ENCODE results near the gene MCHR1.
"Not testable (repeated sequence)": the region's sequence is repeated elsewhere in the genome, so short reads cannot be mapped to it uniquely, and the experiment has no call there.

Gene MCHR1

DNA sequence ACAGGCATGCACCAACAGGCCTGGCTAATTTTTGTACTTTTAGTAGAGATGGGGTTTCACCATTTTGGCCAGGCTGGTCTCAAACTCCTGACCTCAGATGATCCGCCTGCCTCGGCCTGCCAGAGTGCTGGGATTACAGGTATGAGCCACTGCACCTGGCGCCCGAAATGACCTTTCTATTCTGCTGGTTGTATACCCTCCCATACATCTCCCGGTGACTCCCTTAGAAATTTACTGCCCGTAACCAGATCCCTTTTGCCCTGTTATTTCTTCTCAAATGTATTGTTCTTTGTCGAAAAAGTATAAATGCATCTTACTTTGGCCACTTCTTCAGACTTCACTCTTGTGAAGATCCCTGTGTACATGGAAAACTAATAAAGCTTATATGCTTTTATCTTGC lies 22.0 kb downstream of the MCHR1 start:
- no peak for FAIRE-seq

DNA sequence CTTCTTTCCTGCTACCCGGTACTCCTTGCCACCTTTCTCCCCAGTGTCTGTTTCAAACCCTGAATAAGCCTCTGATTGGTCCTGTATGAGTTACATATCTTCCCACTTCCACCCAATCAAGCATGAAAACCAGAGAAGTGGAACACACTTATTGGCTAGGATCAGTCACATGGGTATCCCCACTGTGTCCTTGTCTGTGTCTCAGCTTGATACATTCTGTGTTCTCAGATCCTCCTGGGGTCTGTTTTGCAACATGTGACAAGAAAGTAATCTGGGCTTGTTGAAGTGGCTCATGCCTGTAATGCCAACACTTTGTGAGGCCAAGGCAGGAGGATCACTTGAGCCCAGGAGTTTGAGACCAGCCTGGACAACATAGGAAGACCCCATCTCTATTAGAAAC lies 23.9 kb downstream of the MCHR1 start:
- no peak for FAIRE-seq

DNA sequence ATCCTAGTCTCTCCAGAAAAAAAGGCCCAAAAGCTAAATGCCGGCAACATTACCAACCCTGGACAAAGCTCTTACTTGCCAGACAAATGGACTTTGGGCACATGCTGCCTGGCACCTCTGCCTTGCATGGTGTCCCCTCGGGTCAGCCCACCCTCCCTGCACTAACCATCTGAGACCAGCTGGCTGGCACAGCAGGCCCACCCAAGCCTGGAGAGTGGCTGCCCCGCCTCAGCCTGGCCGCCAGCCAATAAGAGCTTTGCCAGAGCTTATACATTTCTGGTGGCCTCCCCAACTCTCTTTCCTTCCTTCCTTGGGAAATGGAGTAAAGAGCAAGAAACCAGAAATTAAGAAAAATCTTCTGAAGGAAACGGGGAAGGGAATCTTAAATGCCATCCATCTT lies 24.5 kb downstream of the MCHR1 start:
- no peak for FAIRE-seq

DNA sequence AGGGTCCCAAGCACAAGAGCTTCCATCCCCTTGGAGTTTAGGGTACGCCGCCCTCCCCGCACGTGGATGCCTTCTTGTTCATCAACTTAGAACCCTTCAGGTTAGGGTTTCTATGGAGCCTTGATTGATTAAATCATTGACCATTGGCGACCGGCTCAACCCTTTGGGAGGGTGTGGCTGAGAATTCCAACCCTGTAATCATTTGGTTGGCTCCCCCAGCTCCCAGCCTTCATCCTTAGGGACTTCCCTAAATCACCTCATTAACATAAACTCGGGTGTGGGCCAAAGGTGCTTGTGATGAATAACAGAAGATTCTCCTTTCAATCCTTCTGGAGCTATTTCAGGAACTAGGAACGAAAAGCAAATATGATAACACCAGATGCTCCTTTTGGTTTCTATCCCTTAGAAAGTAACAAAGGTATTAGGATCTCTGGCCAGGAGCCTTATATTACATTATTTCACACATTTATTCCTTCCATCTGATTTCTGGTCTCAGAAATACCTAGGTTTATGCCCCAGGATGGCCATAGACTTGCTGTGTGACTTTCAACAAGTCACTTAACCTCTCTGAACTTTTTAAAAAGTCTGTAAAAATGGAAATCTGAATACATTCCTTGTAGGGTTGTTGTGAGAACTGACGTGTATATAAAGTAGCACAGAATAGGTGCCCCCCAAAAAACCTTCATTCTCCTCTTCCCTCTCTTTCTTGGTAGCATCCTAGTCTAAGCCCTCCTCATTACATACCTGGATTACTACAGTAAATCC lies 26.8 kb downstream of the MCHR1 start:
- FAIRE-seq: no peak

DNA sequence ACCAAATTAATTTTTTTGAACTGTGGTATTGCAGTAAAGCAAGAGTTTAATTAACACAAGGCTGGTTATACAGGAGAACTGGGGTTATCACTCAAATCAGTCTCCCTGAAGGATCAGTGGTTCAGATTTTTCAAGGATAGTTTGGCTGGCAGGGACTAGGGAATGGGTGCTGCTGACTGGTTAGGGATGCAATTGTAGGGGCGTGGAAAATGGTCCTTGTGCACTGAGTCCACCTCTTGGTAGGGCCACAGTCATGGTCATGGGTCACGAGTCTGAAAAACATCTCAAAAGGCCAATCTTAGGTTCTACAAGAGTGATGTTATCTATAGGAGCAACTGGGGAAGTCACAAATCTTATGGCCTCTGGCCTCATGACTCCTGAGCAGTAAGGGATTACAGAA lies 27.9 kb downstream of the MCHR1 start:
- no peak for FAIRE-seq

DNA sequence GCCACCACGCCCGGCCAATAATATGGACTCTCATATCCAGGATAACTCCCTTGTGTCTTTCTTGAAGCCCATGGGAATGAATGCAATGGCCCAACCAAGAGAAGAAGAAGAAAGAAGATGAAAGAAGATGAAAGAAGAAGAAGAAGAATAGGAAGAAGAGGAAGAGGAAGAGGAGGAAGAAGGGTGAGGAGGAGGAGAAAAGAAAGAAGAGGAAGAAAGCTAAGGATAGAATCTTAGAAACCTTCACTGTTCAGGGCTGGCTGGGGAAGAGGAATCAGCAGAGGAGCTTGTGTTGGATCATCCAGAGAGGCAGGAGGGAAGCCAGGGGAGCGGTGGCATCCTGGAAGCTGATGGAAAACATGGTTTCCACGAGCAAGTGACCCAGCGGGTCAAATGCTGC lies 28.9 kb downstream of the MCHR1 start:
- FAIRE-seq: no peak

DNA sequence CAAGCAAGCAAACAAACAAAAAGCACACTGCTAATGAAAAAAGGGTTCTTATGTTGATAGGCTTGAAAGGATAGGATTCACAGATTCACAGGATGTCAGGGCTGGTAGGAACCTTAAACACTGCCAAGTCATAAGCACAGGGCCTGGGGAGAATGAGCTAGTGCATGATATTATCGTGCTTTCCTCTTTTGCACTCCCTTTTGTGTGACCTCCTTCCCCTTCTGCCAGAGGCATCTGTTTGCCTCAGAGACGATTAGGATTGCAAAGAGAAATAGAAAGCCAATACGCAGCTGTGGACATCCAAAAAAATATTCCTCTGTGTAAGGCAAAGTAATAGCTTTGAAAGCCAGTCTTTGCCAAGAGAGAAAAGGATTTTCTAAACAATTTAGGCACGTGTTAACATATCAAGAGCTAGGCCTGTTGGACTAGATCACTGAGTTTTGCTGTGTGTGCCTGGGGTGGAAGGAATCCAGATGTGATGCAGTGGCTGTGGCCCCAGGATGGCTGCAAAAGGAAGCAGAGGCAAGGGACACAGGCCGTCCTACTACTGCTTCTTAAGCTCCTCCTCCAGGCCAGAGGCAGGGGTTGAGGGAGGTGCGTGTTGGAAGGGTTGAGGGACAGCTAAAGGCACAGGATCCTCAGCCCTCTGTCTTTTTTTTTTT lies 30.6 kb downstream of the MCHR1 start:
- no peak for FAIRE-seq

DNA sequence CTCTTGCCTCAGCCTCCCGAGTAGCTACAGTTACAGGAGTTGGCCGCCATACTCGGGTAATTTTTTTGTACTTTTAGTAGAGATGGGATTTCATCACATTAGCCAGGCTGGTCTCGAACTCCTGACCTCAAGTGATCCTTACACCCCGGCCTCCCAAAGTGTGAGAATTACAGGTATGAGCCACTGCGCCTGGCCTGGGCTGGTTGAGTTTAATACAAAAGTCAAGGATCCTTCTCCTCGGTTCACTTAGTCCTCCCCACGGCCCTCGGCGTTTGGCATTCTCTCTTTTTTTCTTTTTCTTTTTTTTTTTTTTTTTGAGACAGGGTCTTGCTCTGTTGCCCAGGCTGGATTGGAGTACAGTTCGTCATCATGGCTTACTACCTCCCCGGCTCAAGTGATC lies 33.0 kb downstream of the MCHR1 start:
- no peak for FAIRE-seq

DNA sequence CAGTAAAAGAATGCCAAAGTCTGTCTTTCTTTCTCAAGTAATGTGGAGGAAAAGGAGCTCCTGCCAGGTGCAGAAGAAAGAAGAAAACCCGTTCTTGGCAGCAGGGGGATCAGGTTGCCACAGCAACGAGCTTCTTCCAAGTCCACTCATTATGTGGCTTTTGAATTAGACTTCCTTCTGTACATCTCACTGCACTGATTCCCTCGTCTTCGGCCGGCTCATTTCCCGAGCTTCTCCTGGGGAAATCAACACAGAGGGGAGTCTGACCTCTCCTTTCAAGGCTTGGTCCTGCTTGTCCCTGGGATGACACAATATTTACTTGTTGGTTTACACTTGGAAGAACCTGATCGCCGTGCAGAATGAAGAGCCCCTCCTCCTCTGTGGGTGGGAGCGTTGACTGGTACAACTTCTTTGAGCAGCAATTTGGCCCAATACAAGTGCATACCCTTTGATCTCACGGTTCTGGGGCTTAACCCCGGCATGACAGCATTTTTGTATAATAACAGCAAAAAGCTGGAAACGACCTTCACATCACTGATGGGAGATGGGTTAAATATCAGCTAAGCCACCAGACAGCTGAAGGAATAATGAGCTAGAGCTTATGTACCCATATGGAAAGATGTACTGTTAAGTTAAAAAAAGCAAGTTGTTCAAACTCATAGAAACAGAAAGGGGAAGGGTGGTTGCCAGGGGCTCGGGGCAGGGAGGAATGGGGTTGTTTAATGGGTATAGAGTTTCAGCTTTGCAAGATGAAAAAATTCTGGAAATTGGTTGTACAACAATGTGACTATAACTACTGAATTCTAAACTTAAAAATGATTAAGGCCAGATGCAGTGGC lies 35.4 kb downstream of the MCHR1 start:
- FAIRE-seq: no peak

DNA sequence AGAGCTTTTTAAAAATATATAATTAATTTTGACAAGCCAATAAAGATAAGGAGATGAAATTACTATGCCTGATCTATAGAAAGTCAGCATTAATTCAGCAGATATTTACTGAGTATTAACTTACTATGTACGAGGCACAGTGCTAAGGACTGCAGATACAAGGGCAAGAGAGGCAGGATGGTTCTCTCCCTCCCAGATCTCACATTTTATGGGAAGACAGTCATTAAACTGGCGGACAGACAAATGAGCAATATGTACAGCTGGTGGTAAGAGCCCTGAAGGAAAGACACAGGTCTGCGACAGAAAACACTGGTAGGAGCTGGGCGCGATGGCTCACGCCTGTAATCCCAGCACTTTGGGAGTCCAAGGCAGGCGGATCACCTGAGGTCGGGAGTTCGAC lies 36.8 kb downstream of the MCHR1 start:
- no peak for FAIRE-seq

DNA sequence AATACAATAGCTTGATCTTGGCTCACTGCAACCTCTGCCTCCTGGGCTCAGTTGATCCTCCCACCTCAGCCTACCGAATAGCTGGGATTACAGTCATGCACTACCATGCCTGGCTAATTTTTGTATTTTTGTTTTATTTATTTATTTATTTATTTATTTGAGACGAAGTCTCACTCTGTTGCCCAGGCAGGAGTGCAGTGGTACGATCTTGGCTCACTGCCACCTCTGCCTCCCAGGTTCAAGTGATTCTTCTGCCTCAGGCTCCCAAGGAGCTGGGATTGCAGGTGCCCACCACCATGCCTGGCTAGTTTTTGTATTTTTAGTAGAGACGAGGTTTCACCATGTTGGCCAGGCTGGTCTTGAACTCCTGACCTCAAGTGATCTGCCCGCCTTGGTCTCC lies 38.4 kb downstream of the MCHR1 start:
- not testable (repeated sequence) for FAIRE-seq

DNA sequence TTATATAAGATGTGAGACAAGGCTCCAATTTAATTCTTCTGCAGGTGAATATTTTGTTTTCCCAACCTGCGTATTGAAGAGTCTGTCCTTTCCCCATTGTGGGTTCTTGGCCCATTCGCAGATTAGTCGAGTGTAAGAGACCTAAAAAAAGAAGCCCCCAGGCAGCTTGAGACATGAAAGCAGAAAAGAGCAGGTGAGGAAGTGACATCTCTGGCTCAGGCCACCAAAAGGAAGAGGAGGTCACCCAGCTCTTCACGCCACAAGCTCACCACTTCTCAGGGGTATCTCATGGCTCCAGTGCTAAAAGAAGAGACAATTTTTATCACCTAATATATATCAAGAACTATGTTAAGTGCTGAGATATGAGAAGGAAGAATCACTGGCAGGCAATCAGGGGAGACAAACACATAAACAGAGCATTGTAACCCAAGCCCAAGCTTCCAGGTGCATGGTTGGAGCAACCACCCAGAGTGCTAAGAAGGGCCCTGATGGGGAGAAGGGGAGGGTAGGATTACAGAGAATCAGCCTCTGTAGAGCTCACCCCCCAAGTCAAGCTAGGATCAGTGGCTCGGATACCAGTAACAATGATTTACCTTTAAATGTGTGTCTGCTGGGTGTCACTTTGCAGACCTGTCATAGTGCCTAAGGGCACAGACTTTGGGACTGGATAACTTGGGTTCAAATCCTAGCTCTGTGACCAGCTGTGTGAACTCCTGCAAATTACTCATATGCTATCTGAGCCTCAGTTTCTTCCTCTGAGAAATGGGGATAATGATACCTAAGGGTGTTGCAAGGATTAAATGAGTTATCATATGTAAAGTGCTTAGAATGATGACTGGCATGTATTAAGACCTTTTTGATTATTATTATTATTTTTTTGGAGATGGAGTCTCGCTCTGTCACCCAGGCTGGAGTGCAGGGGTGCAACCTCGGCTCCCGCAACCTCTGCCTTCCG lies 39.2 kb downstream of the MCHR1 start:
- FAIRE-seq: no peak

DNA sequence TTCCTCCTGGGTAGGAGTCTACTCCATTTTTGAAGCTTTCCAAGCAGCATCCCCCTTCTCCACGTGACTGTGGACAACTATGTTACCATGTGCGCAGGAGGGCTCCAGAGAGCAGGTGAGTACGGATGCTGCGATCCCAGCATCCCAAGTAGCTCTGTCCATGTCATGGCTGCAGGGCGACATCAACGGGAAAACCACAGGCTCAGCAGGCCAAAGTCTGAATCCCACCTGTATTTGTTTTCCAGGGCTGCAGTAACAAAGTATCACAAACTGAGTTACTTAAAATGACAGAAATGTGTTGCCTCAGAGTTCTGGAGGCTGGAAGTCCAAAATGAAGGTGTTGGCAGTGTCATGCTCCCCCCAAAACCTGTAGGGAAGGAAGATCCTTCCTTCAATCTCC lies 40.3 kb downstream of the MCHR1 start:
- FAIRE-seq: no peak

DNA sequence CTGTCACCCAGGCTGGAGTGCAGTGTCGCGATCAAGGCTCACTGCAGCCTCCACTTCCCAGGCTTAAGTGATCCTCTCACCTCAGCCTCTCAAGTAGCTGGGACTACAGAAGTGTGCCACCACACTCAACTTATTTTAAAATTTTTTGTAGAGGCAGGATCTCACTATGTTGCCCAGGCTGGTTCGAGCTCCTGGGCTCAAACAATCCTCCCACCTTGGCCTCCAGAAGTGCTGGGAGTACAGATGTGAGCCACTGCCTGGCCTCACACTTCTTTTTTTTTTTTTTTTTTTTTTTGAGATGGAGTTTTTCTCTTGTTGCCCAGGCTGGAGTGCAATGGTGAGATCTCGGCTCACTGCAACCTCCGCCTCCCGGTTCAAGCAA lies 40.9 kb downstream of the MCHR1 start:
- FAIRE-seq: not testable (repeated sequence)

DNA sequence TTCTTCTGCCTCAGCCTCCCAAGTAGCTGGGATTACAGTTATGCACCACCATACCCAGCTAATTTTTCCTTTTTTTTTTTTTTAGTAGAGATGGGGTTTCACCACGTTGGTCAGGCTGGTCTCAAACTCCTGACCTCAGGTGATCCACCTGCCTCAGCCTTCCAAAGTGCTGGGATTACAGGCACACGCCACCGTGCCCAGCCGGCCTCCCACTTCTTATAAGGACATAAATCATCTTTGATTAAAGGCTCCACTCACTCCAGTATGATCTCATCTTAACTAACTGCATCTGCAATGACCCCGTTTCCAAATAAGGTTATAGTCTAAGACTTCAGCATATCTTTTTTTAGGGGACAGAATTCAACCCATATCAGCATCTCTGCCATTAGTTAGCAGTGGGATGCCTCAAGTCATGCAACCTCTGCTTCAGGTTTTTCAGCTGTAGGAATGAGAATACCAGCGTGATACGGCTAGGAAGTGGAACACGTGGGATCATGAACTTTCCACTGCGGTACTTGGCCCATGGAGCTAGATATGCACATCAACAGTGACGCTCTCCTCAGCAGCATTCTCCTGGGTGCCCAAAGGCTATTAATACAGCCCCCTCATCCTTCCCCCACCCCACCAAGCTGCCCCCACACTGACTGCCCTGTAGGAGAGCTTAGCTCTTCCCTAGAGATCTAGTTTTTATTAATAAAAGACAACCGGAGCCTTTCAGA lies 41.4 kb downstream of the MCHR1 start:
- FAIRE-seq: no peak

DNA sequence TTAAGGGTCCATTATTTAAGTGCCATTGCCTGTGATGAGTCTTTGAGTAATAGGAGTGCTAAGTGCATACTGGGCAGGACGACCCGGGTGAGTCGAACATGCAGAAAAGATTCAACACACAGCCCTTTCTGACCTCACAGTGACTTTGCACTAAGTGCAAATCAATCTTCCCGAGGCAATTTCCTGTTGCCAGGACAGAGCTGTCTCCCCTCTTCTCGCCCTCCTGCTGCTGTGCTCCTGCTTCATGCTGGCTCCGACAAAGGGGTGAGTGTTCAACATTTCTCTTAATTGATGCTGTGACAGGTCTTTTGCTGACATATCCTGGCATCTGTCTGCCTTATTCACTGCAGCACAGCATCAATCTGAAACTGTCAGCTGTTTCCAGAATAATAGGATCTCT lies 42.0 kb downstream of the MCHR1 start:
- FAIRE-seq: no peak

DNA sequence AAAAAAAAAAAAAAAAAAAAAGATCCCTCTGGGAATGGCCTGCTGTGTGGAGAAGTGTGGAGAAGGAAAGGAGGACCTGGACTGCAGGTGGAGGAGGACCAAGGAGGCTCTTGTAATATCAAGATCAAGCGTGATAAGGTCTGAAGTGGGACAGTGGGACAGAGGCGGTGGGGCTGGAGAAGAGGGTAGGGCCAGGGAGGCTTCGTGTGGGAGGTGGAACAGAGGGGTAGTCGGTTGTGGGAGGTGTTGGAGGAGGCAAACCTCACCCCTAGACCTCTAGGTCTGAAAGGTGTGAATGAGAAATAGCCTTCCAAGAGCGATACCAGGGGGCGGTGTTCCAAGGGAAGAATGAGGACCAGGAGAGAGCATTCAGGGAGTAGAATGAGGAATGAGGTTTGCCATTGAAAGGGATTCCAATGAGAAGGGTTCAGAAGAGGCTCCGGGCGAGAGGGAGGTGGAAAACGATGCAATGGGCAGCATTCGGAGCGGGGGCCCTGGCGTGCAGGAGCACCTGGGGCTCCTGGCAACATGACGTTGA lies 44.2 kb downstream of the MCHR1 start:
- no peak for FAIRE-seq

DNA sequence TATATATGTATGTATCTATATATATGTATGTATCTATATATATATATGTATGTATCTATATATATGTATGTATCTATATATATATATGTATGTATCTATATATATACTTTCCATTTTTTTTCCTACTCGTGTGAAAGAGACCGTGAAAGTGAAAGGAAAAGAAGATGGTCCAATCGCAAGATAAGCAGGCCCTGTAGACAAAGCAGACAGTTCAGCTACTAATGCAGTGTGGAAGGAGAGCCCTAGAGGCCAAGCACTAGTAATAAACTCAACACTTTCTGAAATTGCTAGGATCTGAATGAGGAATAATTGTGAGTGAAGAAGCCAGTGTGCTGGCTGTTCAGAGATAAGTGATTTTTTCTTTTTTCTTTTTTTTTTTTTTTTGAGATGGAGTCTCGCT lies 47.2 kb downstream of the MCHR1 start:
- no peak for FAIRE-seq

DNA sequence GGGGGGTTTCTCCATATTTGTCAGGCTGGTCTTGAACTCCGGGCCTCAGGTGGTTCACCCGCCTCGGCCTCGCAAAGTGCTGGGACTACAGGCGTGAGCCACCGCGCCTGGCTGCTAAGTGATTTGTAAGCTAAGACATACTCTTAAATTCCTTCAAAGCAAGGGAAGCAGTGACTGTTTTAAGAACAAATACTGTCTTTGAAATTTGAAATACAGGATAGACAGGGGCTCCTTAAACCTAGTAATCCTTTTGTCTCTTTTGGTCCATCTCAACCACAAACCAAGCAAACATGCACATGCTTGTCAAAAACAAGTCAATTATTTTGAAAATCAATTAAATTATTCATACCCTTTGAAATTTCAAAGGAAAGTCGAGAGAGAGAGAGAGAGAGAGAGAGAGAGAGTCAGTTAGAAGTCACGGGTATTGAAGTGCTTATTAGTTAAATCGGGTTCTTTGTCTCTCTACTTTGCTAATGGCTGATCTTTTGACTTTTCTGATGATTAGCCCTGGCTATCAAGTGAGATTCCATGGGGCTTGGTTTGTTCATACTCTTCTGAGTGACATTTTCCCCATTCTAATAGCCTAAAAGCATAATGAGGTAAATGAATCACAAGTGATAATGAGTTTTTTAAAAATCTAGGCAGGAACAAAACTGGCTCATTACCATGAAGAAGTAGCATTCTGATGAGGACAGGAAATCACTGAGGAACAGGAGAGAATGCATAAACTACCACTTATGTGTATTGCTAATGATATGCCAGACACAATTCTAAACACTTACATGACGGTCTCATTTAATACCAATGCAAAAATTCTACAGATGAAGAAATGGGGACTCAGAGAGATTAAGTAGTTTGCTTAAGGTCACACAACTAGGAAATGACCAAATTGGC lies 48.0 kb downstream of the MCHR1 start:
- FAIRE-seq: no peak

DNA sequence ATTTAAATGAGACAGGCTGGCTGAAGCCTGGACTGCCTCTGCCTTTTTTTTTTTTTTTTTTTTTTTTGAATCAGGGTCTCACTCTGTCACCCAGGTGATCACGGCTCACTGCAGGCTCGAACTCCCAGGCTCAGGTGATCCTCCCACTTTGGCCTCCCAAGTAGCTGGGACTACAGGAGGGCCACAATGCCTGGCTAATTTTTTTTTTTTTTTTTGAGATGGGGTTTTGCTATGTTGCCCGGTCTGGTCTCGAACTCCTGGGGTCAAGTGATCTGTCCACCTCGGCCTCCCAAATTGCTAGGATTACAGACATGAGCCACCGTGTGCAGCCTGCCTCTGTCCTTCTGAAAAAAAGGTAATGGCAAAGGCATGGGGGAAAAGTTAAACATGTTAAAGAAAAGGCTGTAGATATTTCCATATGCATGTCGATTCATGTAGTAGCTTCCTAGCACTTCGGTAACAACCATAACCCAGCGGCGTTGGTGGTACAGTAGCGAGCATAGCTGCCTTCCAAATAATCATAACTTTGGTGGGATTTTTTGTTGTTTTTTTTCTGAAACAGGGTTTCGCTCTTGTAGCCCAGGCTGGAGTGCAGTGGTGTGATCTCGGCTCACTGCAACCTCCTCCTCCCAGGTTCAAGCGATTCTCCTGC lies 48.8 kb downstream of the MCHR1 start:
- FAIRE-seq: no peak
